Activated CD4-positive, alpha-beta T cell treated with anti-CD3 and anti-CD28 coated beads, Interleukin-2, amount 50 U/mL, for 1 hour (primary cell): ENCODE results near the gene FAM83G.
A peak's percentile ranks its signal among the peaks of the same experiment; 100 is the strongest.
"Not testable (repeated sequence)": the region's sequence is repeated elsewhere in the genome, so short reads cannot be mapped to it uniquely, and the experiment has no call there.

Source experiments
- DNase-seq: peaks from one replicate; pipeline ENCODE4 v3.0.0-alpha.2; 2020

Gene FAM83G

GRCh38 chr17:19022128-19022527, 17.6 kb upstream of the FAM83G start:
- no peak for DNase-seq

- peak; percentile 37 for DNase-seq
These were observed 17.1 kb upstream of the FAM83G start for GRCh38 chr17:19021622-19022083.

GRCh38 chr17:19021011-19021621, 16.6 kb upstream of the FAM83G start:
- DNase-seq, result not testable (repeated sequence)

- no peak for DNase-seq
These were observed 15.5 kb upstream of the FAM83G start for GRCh38 chr17:19020016-19020415.

- no peak for DNase-seq
These were observed 14.7 kb upstream of the FAM83G start for GRCh38 chr17:19019041-19019941.

GRCh38 chr17:19018600-19018950, 14.0 kb upstream of the FAM83G start:
- no peak for DNase-seq

GRCh38 chr17:19017804-19018599, 13.4 kb upstream of the FAM83G start:
- DNase-seq, result no peak

- DNase-seq, result no peak
These were observed 12.8 kb upstream of the FAM83G start for GRCh38 chr17:19017401-19017800.

GRCh38 chr17:19016881-19017280, 12.3 kb upstream of the FAM83G start:
- DNase-seq, result no peak

GRCh38 chr17:19016297-19016696, 11.7 kb upstream of the FAM83G start:
- DNase-seq, result no peak

- no peak for DNase-seq
These were observed 10.9 kb upstream of the FAM83G start for GRCh38 chr17:19015428-19015827.

- no peak for DNase-seq
These were observed 10.2 kb upstream of the FAM83G start for GRCh38 chr17:19014628-19015215.

- no peak for DNase-seq
These were observed 9.5 kb upstream of the FAM83G start for GRCh38 chr17:19013806-19014627.

GRCh38 chr17:19013226-19013625, 8.7 kb upstream of the FAM83G start:
- no peak for DNase-seq

GRCh38 chr17:19012171-19013080, 7.9 kb upstream of the FAM83G start:
- DNase-seq, result no peak

- no peak for DNase-seq
These were observed 7.0 kb upstream of the FAM83G start for GRCh38 chr17:19011581-19011980.

- DNase-seq, result no peak
These were observed 6.4 kb upstream of the FAM83G start for GRCh38 chr17:19010729-19011505.

GRCh38 chr17:19009970-19010369, 5.4 kb upstream of the FAM83G start:
- no peak for DNase-seq

- DNase-seq, result no peak
These were observed 2.1 kb upstream of the FAM83G start for GRCh38 chr17:19006698-19007097.

- DNase-seq, result no peak
These were observed 1.3 kb upstream of the FAM83G start for GRCh38 chr17:19005789-19006430.
